Smooth muscle cell (in vitro differentiated cells): ENCODE measurements around the gene CHL1. TPM values are rescaled to one million over a fixed set of nuclear protein-coding genes. Genes with fewer than 3 reads are reported as not detected.

Experiments
- DNase-seq: peaks from one replicate; lab custom pipeline; 2025; ENCODE audit not compliant: unreplicated experiment; lab: John Stamatoyannopoulos, UW
- H2AFZ ChIP-seq: fragments of 200-600 bp; sonication (generic); 2 replicates; pipeline ENCODE4 v1.6.0; 2016; ENCODE audit warnings: antibody characterized with exemption, low read depth, mild to moderate bottlenecking
- H3F3A ChIP-seq: fragments of 200-600 bp; sonication (generic); 2 replicates; pipeline ENCODE4 v1.6.0; 2017; ENCODE audit warnings: antibody characterized with exemption, low read depth
- H3K27ac ChIP-seq: fragments of 200-600 bp; sonication (generic); 2 replicates; pipeline ENCODE4 v1.5.1; 2016; ENCODE audit warnings: low read depth, mild to moderate bottlenecking
- H3K27me3 ChIP-seq: fragments of 200-600 bp; sonication (generic); 2 replicates; pipeline ENCODE4 v1.6.1; 2016; ENCODE audit warnings: low read depth, mild to moderate bottlenecking
- H3K36me3 ChIP-seq: fragments of 200-600 bp; sonication (generic); 2 replicates; pipeline ENCODE4 v1.5.1; 2016; ENCODE audit warnings: low read depth
- H3K4me1 ChIP-seq: fragments of 200-600 bp; sonication (generic); 2 replicates; pipeline ENCODE4 v1.5.1; 2016; ENCODE audit warnings: low read depth
- H3K4me2 ChIP-seq: fragments of 200-600 bp; sonication (generic); 2 replicates; pipeline ENCODE4 v1.6.0; 2016; ENCODE audit warnings: mild to moderate bottlenecking
- H3K4me3 ChIP-seq: fragments of 200-600 bp; sonication (generic); 2 replicates; pipeline ENCODE4 v1.5.1; 2016; ENCODE audit warnings: mild to moderate bottlenecking
- H3K79me2 ChIP-seq: fragments of 200-600 bp; sonication (generic); 2 replicates; pipeline ENCODE4 v1.6.0; 2016; ENCODE audit warnings: low read depth, mild to moderate bottlenecking
- H3K9ac ChIP-seq: fragments of 200-600 bp; sonication (generic); 2 replicates; pipeline ENCODE4 v1.6.0; 2016; ENCODE audit warnings: low read depth
- H3K9me3 ChIP-seq: fragments of 200-600 bp; sonication (generic); replicated peaks from 2 replicates; pipeline ENCODE4 v1.5.1; 2016; ENCODE audit warnings: low read depth
- H4K20me1 ChIP-seq: fragments of 200-600 bp; sonication (generic); 2 replicates; pipeline ENCODE4 v1.6.0; 2016; ENCODE audit warnings: low read depth
- CTCF ChIP-seq: fragments of 200-600 bp; sonication (generic); IDR thresholded peaks from 2 replicates; pipeline ENCODE4 v1.5.1; 2017; ENCODE audit warnings: borderline replicate concordance, mild to moderate bottlenecking, antibody characterized with exemption; ENCODE audit not compliant: insufficient read depth, poor library complexity, severe bottlenecking
- WGBS: methylation state at CpG from one replicate; pipeline ENCODE4 v1.1.7; 2016; ENCODE audit warnings: low lambda C conversion rate; 5-methylcytosine and 5-hydroxymethylcytosine counted together
- polyA plus RNA-seq: library from polyadenylated mRNA; unstranded; fragments of >200 nt; fragmentation: Nextera tagmentation; extraction: Ambion mirVana; gene quantifications from 2 replicates; pipeline ENCODE4 v1.2.1, GENCODE V29; 2016
- total RNA-seq: library from RNA; depleted of rRNA; stranded (reverse); fragments of >200 nt; gene quantifications from 2 replicates; pipeline ENCODE4 v1.2.3, GENCODE V29; 2014

The CHL1 gene
- total and polyA plus RNA-seq, 2 experiments from 2014 or later, result not detected

GRCh38 chr3:317012-317411, 120.4 kb downstream of the CHL1 start:
- Histone ChIP-seq H2AFZ (no peak overlapping the region), H3K79me2 (no peaks in the 10 kb centered on the region), H3K27ac (no peak overlapping the region), H4K20me1 (no peaks in the 10 kb centered on the region), H3K9ac (no peak overlapping the region), H3K9me3 (no peaks in the 10 kb centered on the region), H3K4me2 (no peak overlapping the region), H3K4me1 (no peaks in the 10 kb centered on the region), H3K27me3 (no peaks in the 10 kb centered on the region), H3K36me3 (no peaks in the 10 kb centered on the region), H3K4me3 (no peak overlapping the region), H3F3A (no peaks in the 10 kb centered on the region)
- no peak for DNase-seq
- TF ChIP-seq CTCF, result no peak
- 89% methylated on average over 3 of the region's 3 CpGs for WGBS

- no peak for TF ChIP-seq CTCF
- DNase-seq, result no peak
- WGBS, result 85% methylated on average over 2 of the region's 2 CpGs
- Histone ChIP-seq H3K27ac (no peak overlapping the region), H3K79me2 (no peaks in the 10 kb centered on the region), H3K4me1 (no peaks in the 10 kb centered on the region), H3K9me3 (no peaks in the 10 kb centered on the region), H3K4me2 (no peak overlapping the region), H3K36me3 (no peaks in the 10 kb centered on the region), H3K9ac (no peak overlapping the region), H3F3A (no peaks in the 10 kb centered on the region), H3K27me3 (no peaks in the 10 kb centered on the region), H4K20me1 (no peaks in the 10 kb centered on the region), H2AFZ (no peak overlapping the region), H3K4me3 (no peak overlapping the region)
Measured at GRCh38 chr3:318903-319302, 122.3 kb downstream of the CHL1 start.

- H3K36me3 ChIP-seq, result no peaks in the 10 kb centered on the region
- H3K4me3 ChIP-seq, result no peak overlapping the region
- WGBS, result 91% methylated on average over 2 of the region's 2 CpGs
- H3F3A ChIP-seq, result no peaks in the 10 kb centered on the region
- H3K27me3 ChIP-seq, result no peaks in the 10 kb centered on the region
- H3K79me2 ChIP-seq, result no peaks in the 10 kb centered on the region
- DNase-seq, result no peak
- TF ChIP-seq CTCF, result no peak
- no peaks in the 10 kb centered on the region for H3K9me3 ChIP-seq
- H3K9ac ChIP-seq, result no peak overlapping the region
- no peak overlapping the region for H2AFZ ChIP-seq
- H3K4me1 ChIP-seq, result no peaks in the 10 kb centered on the region
- no peak overlapping the region for H3K4me2 ChIP-seq
- H4K20me1 ChIP-seq, result no peaks in the 10 kb centered on the region
- H3K27ac ChIP-seq, result no peak overlapping the region
Measured at GRCh38 chr3:324423-324822, 127.9 kb downstream of the CHL1 start.

- H3K9me3 ChIP-seq, result no peaks in the 10 kb centered on the region
- no peak for DNase-seq
- H3K27ac ChIP-seq, result no peak overlapping the region
- H3F3A ChIP-seq, result no peaks in the 10 kb centered on the region
- no peak for TF ChIP-seq CTCF
- no peaks in the 10 kb centered on the region for H3K36me3 ChIP-seq
- no peaks in the 10 kb centered on the region for H4K20me1 ChIP-seq
- H3K27me3 ChIP-seq, result peaks cover 4% of the 10 kb centered on the region
- 95% methylated on average over 1 of the region's 1 CpG for WGBS
- no peaks in the 10 kb centered on the region for H3K79me2 ChIP-seq
- H3K4me2 ChIP-seq, result no peak overlapping the region
- no peak overlapping the region for H2AFZ ChIP-seq
- H3K9ac ChIP-seq, result no peak overlapping the region
- no peaks in the 10 kb centered on the region for H3K4me1 ChIP-seq
- no peak overlapping the region for H3K4me3 ChIP-seq
Measured at GRCh38 chr3:325495-325894, 128.9 kb downstream of the CHL1 start.
